SK-N-SH treated with all-trans-retinoic acid at 6 μM for 48 hours (cell line): ENCODE measurements around the gene PPM1H.

ENCODE experiments used
- ATAC-seq: fragments of 200-7000 bp; cut with Tn5 transposase; 3 replicates; pipeline ENCODE4 v1.9.1; 2020; ENCODE audit warnings: mild to moderate bottlenecking, moderate library complexity
- ARNTL ChIP-seq: fragments of 450-650 bp; formaldehyde crosslinking; IDR thresholded peaks from 2 replicates; pipeline ENCODE4 v1.5.0; 2020; ENCODE audit warnings: low read depth, mild to moderate bottlenecking, moderate library complexity, borderline replicate concordance
- BACH2 ChIP-seq: fragments of 250-450 bp; sonication (Bioruptor Pico); IDR thresholded peaks from 2 replicates; pipeline ENCODE4 v1.9.0; 2021; ENCODE audit warnings: mild to moderate bottlenecking, borderline replicate concordance
- CREB5 ChIP-seq: fragments of 250-450 bp; sonication (Bioruptor Pico); IDR thresholded peaks from 2 replicates; pipeline ENCODE4 v1.5.1; 2020; ENCODE audit warnings: low read depth, mild to moderate bottlenecking, moderate library complexity
- CSDC2 ChIP-seq: fragments of 250-450 bp; sonication (Bioruptor Pico); IDR thresholded peaks from 2 replicates; pipeline ENCODE4 v1.5.0; 2020; ENCODE audit warnings: mild to moderate bottlenecking, moderate library complexity
- ESRRG ChIP-seq: fragments of 250-450 bp; sonication (Bioruptor Pico); IDR thresholded peaks from 2 replicates; pipeline ENCODE4 v1.6.1; 2021; ENCODE audit warnings: mild to moderate bottlenecking
- GLIS3 ChIP-seq: fragments of 250-450 bp; sonication (Bioruptor Pico); IDR thresholded peaks from 2 replicates; pipeline ENCODE4 v1.5.0; 2020; ENCODE audit warnings: mild to moderate bottlenecking, moderate library complexity
- ISL1 ChIP-seq: fragments of 250-450 bp; sonication (Bioruptor Pico); IDR thresholded peaks from 2 replicates; pipeline ENCODE4 v2.1.2; 2022; ENCODE audit warnings: mild to moderate bottlenecking, moderate library complexity
- OSR1 ChIP-seq: fragments of 250-450 bp; sonication (Bioruptor Pico); IDR thresholded peaks from 2 replicates; pipeline ENCODE4 v1.8.0; 2022; ENCODE audit warnings: moderate library complexity, mild to moderate bottlenecking, inconsistent platforms
- PATZ1 ChIP-seq: fragments of 250-450 bp; sonication (Bioruptor Pico); IDR thresholded peaks from 2 replicates; pipeline ENCODE4 v1.8.0; 2020; ENCODE audit warnings: mild to moderate bottlenecking, moderate library complexity, borderline replicate concordance
- POU6F1 ChIP-seq: fragments of 250-450 bp; sonication (Bioruptor Pico); IDR thresholded peaks from 2 replicates; pipeline ENCODE4 v1.8.0; 2021; ENCODE audit warnings: low read depth, mild to moderate bottlenecking, moderate library complexity, borderline replicate concordance
- PPARA ChIP-seq: fragments of 250-450 bp; sonication (Bioruptor Pico); IDR thresholded peaks from 2 replicates; pipeline ENCODE4 v1.5.0; 2020; ENCODE audit warnings: mild to moderate bottlenecking, borderline replicate concordance
- RARB ChIP-seq: fragments of 250-450 bp; sonication (Bioruptor Pico); IDR thresholded peaks from 2 replicates; pipeline ENCODE4 v1.8.0; 2021; ENCODE audit warnings: mild to moderate bottlenecking, moderate library complexity
- SNAI2 ChIP-seq: fragments of 250-450 bp; sonication (Bioruptor Pico); IDR thresholded peaks from 2 replicates; pipeline ENCODE4 v1.5.0; 2020; ENCODE audit warnings: mild to moderate bottlenecking, moderate library complexity
- TCF4 ChIP-seq: fragments of 250-450 bp; sonication (Bioruptor Pico); IDR thresholded peaks from 2 replicates; pipeline ENCODE4 v1.8.0; 2021; ENCODE audit warnings: mild to moderate bottlenecking, moderate library complexity, borderline replicate concordance
- TOX ChIP-seq: fragments of 250-450 bp; sonication (Bioruptor Pico); IDR thresholded peaks from 2 replicates; pipeline ENCODE4 v1.8.0; 2021; ENCODE audit warnings: mild to moderate bottlenecking, moderate library complexity, borderline replicate concordance
- TSHZ2 ChIP-seq: fragments of 250-450 bp; sonication (Bioruptor Pico); IDR thresholded peaks from 2 replicates; pipeline ENCODE4 v1.5.0; 2020; ENCODE audit warnings: mild to moderate bottlenecking, moderate library complexity
- ZC3H10 ChIP-seq: fragments of 250-450 bp; sonication (Bioruptor Pico); IDR thresholded peaks from 2 replicates; pipeline ENCODE4 v1.5.1; 2021; ENCODE audit warnings: mild to moderate bottlenecking, moderate library complexity
- ZFP3 ChIP-seq: fragments of 250-450 bp; sonication (Bioruptor Pico); IDR thresholded peaks from 2 replicates; pipeline ENCODE4 v1.5.0; 2020; ENCODE audit warnings: mild to moderate bottlenecking, moderate library complexity
- ZFP30 ChIP-seq: fragments of 450-650 bp; formaldehyde crosslinking; IDR thresholded peaks from 2 replicates; pipeline ENCODE4 v1.5.0; 2022; ENCODE audit warnings: mild to moderate bottlenecking, moderate library complexity
- ZNF565 ChIP-seq: fragments of 450-650 bp; formaldehyde crosslinking; conservative IDR thresholded peaks from 2 replicates; pipeline ENCODE4 v1.5.0; 2020; ENCODE audit warnings: low read depth, mild to moderate bottlenecking, moderate library complexity
- ZNF70 ChIP-seq: fragments of 450-650 bp; formaldehyde crosslinking; IDR thresholded peaks from 2 replicates; pipeline ENCODE4 v1.5.0; 2020; ENCODE audit warnings: mild to moderate bottlenecking, moderate library complexity
- ZNF8 ChIP-seq: fragments of 450-650 bp; formaldehyde crosslinking; IDR thresholded peaks from 2 replicates; pipeline ENCODE4 v1.5.0; 2020; ENCODE audit warnings: mild to moderate bottlenecking, moderate library complexity

The PPM1H gene

GRCh38 chr12:62899568-62900390 is 35.2 kb downstream of the PPM1H start:
- no peak for TF ChIP-seq RARB (CRISPR knock-in tag)
- TF ChIP-seq POU6F1: no peak
- no peak for TF ChIP-seq TOX (CRISPR knock-in tag)
- ATAC-seq: no peak

- no peak for TF ChIP-seq ARNTL
- no peak for TF ChIP-seq CREB5 (CRISPR knock-in tag)
- TF ChIP-seq TCF4 (CRISPR knock-in tag): no peak
- TF ChIP-seq ZFP30 (CRISPR knock-in tag): no peak
- no peak for TF ChIP-seq ISL1 (CRISPR knock-in tag)
- TF ChIP-seq PATZ1 (CRISPR knock-in tag): no peak
- no peak for TF ChIP-seq OSR1 (CRISPR knock-in tag)
- no peak for TF ChIP-seq CSDC2 (CRISPR knock-in tag)
- no peak for TF ChIP-seq BACH2 (CRISPR knock-in tag)
- TF ChIP-seq PPARA (CRISPR knock-in tag): no peak
- no peak for TF ChIP-seq RARB (CRISPR knock-in tag)
- TF ChIP-seq SNAI2 (CRISPR knock-in tag): no peak
- ATAC-seq: no peak; the same call in 2 of the 3 replicates
Measured at GRCh38 chr12:62898526-62898925, 36.4 kb downstream of the PPM1H start.

- ATAC-seq: no peak
- TF ChIP-seq SNAI2 (CRISPR knock-in tag) (no peak), OSR1 (CRISPR knock-in tag) (no peak), PATZ1 (CRISPR knock-in tag) (no peak), CSDC2 (CRISPR knock-in tag) (no peak), ZNF565 (CRISPR knock-in tag) (no peak), ZNF8 (no peak), ZFP3 (CRISPR knock-in tag) (no peak), ZFP30 (CRISPR knock-in tag) (no peak), ESRRG (CRISPR knock-in tag) (no peak), PPARA (CRISPR knock-in tag) (no peak), CREB5 (CRISPR knock-in tag) (no peak), ARNTL (no peak), GLIS3 (CRISPR knock-in tag) (no peak), TSHZ2 (CRISPR knock-in tag) (no peak), ZNF70 (CRISPR knock-in tag) (no peak), ZC3H10 (CRISPR knock-in tag) (no peak), TOX (CRISPR knock-in tag) (no peak)
Measured at GRCh38 chr12:62895351-62895877, 39.5 kb downstream of the PPM1H start.
